ENCODE data around the gene LKAAEAR1. TPM values are rescaled to one million over a fixed set of nuclear protein-coding genes. Genes with fewer than 3 reads are reported as not detected.

The LKAAEAR1 gene
- total and polyA plus RNA-seq, 12 donors: 0.12 TPM; not detected in 11

DNA sequence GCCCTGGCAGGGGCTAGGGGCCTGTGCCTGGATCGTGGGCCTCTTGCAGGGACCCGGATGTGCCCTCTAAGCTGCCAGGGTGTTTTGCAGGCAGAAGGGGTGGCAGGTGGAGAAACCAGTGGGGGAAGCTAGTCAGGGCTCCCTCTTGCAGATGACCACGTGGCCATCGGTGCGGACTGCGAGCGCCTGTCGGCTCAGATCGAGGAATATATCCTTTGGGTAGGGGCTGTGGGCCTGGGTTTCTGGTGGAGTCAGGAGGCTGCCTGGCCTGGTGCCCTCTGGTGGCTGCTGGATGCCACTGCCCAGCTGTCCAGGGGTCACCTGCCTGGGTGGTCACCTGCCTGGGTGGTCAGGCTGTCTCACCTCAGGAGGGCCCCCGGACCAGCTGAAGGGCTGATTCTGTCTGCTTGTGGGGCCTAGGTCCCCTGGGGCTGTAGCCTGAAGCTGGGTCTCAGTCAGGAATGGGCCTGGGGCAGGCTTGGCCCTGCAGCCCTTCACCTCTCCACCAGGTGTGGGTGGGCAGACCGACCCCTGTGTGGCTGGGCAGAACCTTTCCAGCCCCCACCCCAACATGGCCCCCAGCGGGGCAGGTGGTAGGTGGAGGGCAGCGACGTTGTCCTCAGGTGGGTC, 14.5 kb downstream of the LKAAEAR1 start:
- H3K27ac ChIP-seq: no peak overlapping the region
- TF ChIP-seq, protein P1, sequence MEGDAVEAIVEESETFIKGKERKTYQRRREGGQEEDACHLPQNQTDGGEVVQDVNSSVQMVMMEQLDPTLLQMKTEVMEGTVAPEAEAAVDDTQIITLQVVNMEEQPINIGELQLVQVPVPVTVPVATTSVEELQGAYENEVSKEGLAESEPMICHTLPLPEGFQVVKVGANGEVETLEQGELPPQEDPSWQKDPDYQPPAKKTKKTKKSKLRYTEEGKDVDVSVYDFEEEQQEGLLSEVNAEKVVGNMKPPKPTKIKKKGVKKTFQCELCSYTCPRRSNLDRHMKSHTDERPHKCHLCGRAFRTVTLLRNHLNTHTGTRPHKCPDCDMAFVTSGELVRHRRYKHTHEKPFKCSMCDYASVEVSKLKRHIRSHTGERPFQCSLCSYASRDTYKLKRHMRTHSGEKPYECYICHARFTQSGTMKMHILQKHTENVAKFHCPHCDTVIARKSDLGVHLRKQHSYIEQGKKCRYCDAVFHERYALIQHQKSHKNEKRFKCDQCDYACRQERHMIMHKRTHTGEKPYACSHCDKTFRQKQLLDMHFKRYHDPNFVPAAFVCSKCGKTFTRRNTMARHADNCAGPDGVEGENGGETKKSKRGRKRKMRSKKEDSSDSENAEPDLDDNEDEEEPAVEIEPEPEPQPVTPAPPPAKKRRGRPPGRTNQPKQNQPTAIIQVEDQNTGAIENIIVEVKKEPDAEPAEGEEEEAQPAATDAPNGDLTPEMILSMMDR (IDR thresholded peaks at IDR 0.05): peak; percentile 36 to 80 (median 67)
- no peaks in the 10 kb centered on the region for H3K27me3 ChIP-seq
- H3K4me1 ChIP-seq: peaks cover 0 to 24% (median 6%) of the 10 kb centered on the region in 9 donors
- 57 to 63% methylated on average over 14 of the region's 14 CpGs for WGBS, 2 donors
- DNase-seq (no peak), ATAC-seq (peak in 3 of 8 donors; percentile 5 to 23 (median 17))
- H3K36me3 ChIP-seq: peaks cover 0 to 48% (median 0%) of the 10 kb centered on the region in 9 donors
- intact Hi-C loops (cut with DNase I): loop anchor here in 1 of 10 donors (5.0 kb wide), 1 partner anchor 87 kb away; the partner anchor contains the start of gene PRPF6
- H3K4me3 ChIP-seq: no peak overlapping the region
- H3K9me3 ChIP-seq: no peaks in the 10 kb centered on the region

DNA sequence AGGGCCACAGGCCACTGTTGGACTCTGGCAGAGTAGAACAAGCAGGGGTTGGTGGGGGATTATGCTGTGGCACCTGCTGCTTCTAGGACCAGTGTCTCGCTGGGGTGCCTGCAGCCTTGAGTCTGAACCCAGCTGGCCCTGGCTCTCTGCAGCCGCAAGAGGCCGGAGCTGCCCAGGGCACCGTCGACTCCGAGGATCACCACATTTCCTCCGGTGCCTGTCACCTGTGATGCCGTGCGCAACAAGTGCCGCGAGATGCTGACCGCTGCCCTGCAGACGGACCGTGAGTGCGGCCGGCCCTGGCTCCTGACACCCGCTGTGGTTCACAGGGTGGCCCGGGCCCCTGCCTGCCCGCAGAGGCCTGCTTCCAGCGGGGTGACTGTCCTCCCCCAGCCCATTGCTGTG, 15.0 kb downstream of the LKAAEAR1 start:
- WGBS, 2 donors: 92 to 93% methylated on average over 20 of the region's 20 CpGs
- H3K4me1 ChIP-seq: peaks cover 3 to 29% (median 11%) of the 10 kb centered on the region in 9 donors
- no peak for ATAC-seq
- H3K27me3 ChIP-seq: no peaks in the 10 kb centered on the region
- TF ChIP-seq, protein P1 (IDR thresholded peaks at IDR 0.05): no peak
- intact Hi-C loops (cut with DNase I): loop anchor here in 1 of 10 donors (5.0 kb wide), 1 partner anchor 87 kb away; the partner anchor contains the start of gene PRPF6
- no peak for DNase-seq
- no peaks in the 10 kb centered on the region for H3K9me3 ChIP-seq
- H3K27ac ChIP-seq: no peak overlapping the region
- H3K4me3 ChIP-seq: no peak overlapping the region
- H3K36me3 ChIP-seq: peaks cover 0 to 43% (median 0%) of the 10 kb centered on the region in 9 donors

DNA sequence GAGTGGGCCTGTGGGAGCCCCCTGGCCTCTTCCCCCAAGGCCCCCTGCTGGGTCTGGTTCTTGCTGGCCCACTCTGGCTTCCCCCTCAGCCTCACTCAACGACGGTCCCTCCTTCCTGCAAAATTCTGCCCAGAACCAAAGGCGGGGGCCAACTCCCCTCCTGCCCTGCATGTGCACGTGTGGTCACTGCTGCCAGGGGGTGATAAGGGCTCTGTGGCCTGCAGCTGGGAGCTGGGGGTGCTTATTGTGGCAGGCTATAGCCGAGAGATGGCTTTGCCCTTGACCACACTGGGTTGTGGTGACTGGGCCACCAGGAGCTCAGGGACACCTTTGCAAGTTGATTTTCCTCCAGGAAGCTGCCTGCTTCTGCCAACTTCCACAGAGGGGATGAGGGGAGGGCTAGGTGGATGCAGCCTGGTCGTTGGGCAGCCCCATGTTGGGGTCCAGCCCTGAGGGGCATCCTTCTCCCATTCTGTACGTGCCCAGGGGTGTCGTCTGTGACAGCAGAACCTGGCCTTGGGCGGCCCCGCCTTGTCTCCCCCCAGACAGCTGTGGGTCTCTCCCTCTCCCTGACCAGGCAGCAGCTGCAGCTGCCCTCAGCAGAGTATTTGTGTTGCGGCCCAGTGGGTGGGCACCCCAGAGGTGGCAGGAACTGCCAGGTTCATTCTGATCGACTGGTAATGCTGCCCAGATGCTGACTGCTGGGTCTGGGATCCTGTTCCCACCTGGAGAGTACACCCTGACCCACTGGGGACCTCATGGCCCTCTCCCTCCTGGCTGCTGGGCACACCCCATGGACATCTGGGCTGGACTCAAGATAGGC, 15.6 kb downstream of the LKAAEAR1 start:
- no peak for DNase-seq
- no peaks in the 10 kb centered on the region for H3K27me3 ChIP-seq
- H3K27ac ChIP-seq: no peak overlapping the region
- no peak for ATAC-seq
- TF ChIP-seq, protein P1 (IDR thresholded peaks at IDR 0.05): no peak
- H3K9me3 ChIP-seq: no peaks in the 10 kb centered on the region
- H3K36me3 ChIP-seq: peaks cover 0 to 37% (median 0%) of the 10 kb centered on the region in 9 donors
- H3K4me1 ChIP-seq: peaks cover 5 to 35% (median 17%) of the 10 kb centered on the region in 9 donors
- no peak overlapping the region for H3K4me3 ChIP-seq
- 79 to 81% methylated on average over 12 of the region's 12 CpGs for WGBS, 2 donors
- intact Hi-C loops (cut with DNase I): loop anchor here in 1 of 10 donors (5.0 kb wide), 1 partner anchor 86 kb away; the partner anchor contains the start of gene PRPF6

DNA sequence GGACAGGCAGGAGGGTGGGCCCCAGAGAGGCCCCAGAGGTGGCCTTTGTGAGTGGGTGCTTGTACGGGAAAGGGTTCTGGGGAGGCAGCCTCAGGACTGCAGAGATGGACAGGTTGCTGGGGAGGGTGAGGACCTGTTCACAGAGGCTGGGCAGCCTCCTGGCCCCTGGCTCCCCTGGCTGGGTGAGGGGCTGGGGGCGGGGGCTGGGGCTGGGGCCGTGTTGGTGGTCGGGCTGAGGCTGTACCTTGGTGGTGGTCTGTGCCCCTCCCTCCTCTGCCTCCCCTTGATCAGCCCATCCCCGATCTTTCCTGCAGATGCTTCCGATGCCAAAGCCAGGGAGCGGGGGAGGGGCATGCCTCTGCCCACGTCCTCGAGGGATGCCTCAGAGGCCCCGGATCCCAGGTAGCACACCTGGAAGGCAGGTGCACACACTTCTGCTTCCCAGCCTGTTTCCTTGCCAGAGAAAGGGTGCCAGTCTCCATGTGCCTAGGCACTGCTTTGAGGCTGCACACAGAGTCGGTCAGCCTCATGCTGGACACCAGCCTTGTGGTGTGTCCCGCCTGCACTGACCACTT, 16.4 kb downstream of the LKAAEAR1 start:
- no peaks in the 10 kb centered on the region for H3K9me3 ChIP-seq
- peaks cover 0 to 29% (median 0%) of the 10 kb centered on the region in 9 donors for H3K36me3 ChIP-seq
- TF ChIP-seq, protein P1 (IDR thresholded peaks at IDR 0.05): no peak
- 77 to 80% methylated on average over 12 of the region's 12 CpGs for WGBS, 2 donors
- ATAC-seq (no peak), DNase-seq (no peak)
- H3K4me1 ChIP-seq: peaks cover 5 to 39% (median 19%) of the 10 kb centered on the region in 9 donors
- no peaks in the 10 kb centered on the region for H3K27me3 ChIP-seq
- H3K27ac ChIP-seq: no peak overlapping the region
- H3K4me3 ChIP-seq: no peak overlapping the region
- intact Hi-C loops (cut with DNase I): loop anchor here in 1 of 10 donors (5.0 kb wide), 1 partner anchor 86 kb away; the partner anchor contains the start of gene PRPF6

All from heart right ventricle (tissue), 16 donors.